AG04450 (cell line): ENCODE data around the gene FBXO31. TPM values are rescaled to one million over a fixed set of nuclear protein-coding genes. Genes with fewer than 3 reads are reported as not detected.

ENCODE experiments used
- CTCF ChIA-PET: fragments of 300-600, 350-600 bp; formaldehyde crosslinking; extraction: SDS; loops from one replicate; lab custom pipeline; 2022; ENCODE audit warnings: antibody characterized with exemption, inconsistent platforms; lab: Charles Lee
- POLR2A ChIA-PET: fragments of 350-600 bp; formaldehyde crosslinking; extraction: SDS; loops from one replicate; lab custom pipeline; 2021; ENCODE audit warnings: antibody characterized with exemption, inconsistent platforms; lab: Yijun Ruan, JAX
- DNase-seq: peaks from one replicate; pipeline ENCODE4 v3.0.0-alpha.2; 2011; ENCODE audit warnings: low read depth, low spot score
- H3K27ac ChIP-seq: one replicate; pipeline ENCODE4 v1.5.1; 2012; ENCODE audit warnings: low read depth, low read length, control low read depth
- H3K27me3 ChIP-seq: one replicate; pipeline ENCODE4 v1.6.0; 2012; ENCODE audit warnings: low read length; ENCODE audit not compliant: control insufficient read depth, insufficient read depth
- H3K4me3 ChIP-seq: 2 replicates; pipeline ENCODE4 v1.5.1; 2011; ENCODE audit warnings: mild to moderate bottlenecking, low read depth, low read length, control low read depth
- H3K9me3 ChIP-seq: 2 replicates; pipeline ENCODE4 v1.5.1; 2012; ENCODE audit warnings: low read length; ENCODE audit not compliant: control insufficient read depth, insufficient read depth
- polyA plus RNA-seq: library from polyadenylated mRNA; depleted of rRNA; stranded (reverse); fragments of >200 nt; gene quantifications from 2 replicates; pipeline ENCODE4 v1.2.3, GENCODE V29; 2011
- TF ChIP-seq, protein P1 (sequence below): IDR thresholded peaks from 2 replicates; pipeline ENCODE4 v1.5.1; 2011; ENCODE audit warnings: low read depth, low read length, control low read depth, inconsistent platforms

FBXO31 gene
- polyA plus RNA-seq, 1 experiment, result 16.3 TPM

DNA sequence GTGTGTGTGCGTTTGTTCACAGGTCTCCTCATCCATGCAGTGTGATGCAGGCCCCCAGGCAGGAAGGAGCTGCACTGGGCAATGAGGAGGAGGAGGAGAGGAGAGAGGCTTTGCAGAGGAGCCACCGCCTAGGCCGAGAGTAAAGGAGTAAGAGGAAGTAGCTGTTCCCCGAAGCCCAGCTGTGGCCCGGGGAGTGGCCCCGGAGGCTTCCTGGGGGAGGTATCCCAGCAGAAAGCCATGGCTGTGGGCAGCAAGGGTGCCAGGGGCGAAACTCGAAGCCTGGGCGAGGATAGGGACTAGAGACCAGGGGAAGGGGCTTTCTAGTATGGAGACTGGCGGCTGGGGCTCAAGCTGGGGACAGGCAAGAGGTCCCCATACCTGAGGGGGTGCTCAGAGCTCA, 78.6 kb downstream of the FBXO31 start:
- H3K4me3 ChIP-seq, result no peak overlapping the region
- POLR2A ChIA-PET, result no interaction called here
- peaks cover 4% of the 10 kb centered on the region for H3K9me3 ChIP-seq
- H3K27ac ChIP-seq, result no peak overlapping the region
- TF ChIP-seq, protein P1, sequence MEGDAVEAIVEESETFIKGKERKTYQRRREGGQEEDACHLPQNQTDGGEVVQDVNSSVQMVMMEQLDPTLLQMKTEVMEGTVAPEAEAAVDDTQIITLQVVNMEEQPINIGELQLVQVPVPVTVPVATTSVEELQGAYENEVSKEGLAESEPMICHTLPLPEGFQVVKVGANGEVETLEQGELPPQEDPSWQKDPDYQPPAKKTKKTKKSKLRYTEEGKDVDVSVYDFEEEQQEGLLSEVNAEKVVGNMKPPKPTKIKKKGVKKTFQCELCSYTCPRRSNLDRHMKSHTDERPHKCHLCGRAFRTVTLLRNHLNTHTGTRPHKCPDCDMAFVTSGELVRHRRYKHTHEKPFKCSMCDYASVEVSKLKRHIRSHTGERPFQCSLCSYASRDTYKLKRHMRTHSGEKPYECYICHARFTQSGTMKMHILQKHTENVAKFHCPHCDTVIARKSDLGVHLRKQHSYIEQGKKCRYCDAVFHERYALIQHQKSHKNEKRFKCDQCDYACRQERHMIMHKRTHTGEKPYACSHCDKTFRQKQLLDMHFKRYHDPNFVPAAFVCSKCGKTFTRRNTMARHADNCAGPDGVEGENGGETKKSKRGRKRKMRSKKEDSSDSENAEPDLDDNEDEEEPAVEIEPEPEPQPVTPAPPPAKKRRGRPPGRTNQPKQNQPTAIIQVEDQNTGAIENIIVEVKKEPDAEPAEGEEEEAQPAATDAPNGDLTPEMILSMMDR, result no peak
- DNase-seq, result no peak
- CTCF ChIA-PET, result no interaction called here
- H3K27me3 ChIP-seq, result no peaks in the 10 kb centered on the region

DNA sequence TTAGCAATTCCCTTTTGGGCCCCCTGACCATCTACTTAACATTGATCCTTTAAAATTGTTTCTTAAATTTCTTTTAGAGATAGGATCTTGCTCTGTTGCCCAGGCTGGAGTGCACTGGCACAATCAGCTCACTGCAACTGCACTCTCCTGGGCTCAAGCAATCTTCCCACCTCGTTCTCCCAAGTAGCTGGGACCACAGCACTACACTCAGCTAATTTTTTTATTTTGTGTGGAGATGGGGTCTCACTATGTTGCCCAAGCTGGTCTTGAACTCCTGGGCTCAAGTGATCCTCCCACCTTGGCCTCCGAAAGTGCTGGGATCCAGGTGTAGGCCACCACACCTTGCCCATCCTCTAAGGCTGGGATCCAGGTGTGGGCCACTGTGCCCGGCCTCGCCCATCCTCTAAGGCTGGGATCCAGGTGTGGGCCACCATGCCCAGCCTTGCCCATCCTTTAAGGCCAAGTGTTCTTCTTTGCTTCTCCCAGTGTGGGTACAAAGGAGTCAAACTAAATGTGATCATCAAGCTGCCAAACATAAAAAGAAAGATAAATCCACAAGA, 79.5 kb downstream of the FBXO31 start:
- TF ChIP-seq, protein P1, result no peak
- H3K4me3 ChIP-seq, result no peak overlapping the region
- POLR2A ChIA-PET, result no interaction called here
- H3K9me3 ChIP-seq, result peaks cover 4% of the 10 kb centered on the region
- DNase-seq, result no peak
- CTCF ChIA-PET, result no interaction called here
- no peak overlapping the region for H3K27ac ChIP-seq
- no peaks in the 10 kb centered on the region for H3K27me3 ChIP-seq

DNA sequence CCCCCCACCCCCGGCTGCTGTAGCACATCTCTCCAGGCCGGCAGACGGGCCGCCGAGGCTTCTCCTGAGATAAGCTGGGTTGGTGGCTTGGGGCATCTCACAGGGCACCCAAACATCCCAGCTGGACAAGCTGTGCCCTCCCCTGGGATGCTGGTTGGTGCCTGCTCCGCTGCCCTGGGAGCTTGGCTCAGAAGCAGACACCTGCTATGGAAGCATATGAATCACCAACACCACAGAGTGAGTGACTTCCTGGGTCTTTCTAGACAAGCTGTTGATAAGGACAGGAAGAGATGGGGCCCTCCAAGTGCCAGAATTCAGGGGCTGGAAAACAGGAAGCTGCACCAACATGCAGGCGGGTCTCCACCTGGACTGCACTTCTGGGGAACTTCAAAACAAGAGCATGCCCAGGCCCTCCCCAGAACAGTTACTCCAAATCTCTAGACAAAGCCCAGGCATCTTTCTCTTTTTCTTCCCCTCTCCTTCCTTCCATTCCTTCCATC, 80.1 kb downstream of the FBXO31 start:
- peaks cover under 1% of the 10 kb centered on the region for H3K9me3 ChIP-seq
- ChIA-PET CTCF (interaction anchor here (1.0 kb wide), 1 partner anchor 25 kb away, joined by 3 read pairs; no protein-coding TSS in a partner anchor), POLR2A (no interaction called here)
- H3K27ac ChIP-seq, result no peak overlapping the region
- DNase-seq, result no peak
- TF ChIP-seq, protein P1, result no peak
- H3K4me3 ChIP-seq, result no peak overlapping the region
- no peaks in the 10 kb centered on the region for H3K27me3 ChIP-seq

DNA sequence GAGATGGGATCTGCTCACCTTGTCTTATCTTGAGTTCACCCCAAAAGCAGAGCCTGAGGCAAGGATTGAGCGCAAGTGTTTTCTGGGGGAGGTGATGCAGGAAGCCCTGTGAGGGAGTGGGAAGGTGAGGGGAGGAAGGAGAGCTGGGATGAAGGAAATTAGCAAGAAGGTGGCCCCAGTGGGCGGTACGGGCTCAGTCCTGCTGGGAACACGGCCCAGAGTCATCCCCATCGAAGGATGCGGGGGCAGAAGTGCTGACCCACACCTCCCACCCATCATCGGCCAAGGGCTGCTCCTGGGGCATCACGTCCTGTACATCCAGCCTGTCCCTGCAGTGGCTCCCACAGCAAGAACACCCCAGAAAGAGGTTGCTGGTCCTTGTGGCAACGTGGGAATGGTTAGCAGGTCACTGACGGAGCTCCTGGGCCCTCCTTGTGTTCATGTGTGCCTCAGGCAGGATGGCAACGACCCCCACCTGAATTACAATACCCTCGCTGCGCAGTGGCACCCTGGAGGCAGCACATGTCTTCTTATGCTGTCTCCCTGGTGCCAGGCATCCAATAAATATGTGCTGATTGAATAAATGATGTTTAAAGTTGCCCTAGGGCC, 84.6 kb downstream of the FBXO31 start:
- no peak overlapping the region for H3K27ac ChIP-seq
- POLR2A ChIA-PET, result no interaction called here
- CTCF ChIA-PET, result interaction anchor here (1.1 to 3.0 kb wide), 5 partner anchors 10 to 735 kb away, joined by 3 to 26 read pairs (median 9); no protein-coding TSS in a partner anchor
- no peaks in the 10 kb centered on the region for H3K27me3 ChIP-seq
- DNase-seq, result no peak
- no peaks in the 10 kb centered on the region; the same call in 1 of the 2 replicates for H3K9me3 ChIP-seq
- TF ChIP-seq, protein P1, result no peak
- no peak overlapping the region for H3K4me3 ChIP-seq

DNA sequence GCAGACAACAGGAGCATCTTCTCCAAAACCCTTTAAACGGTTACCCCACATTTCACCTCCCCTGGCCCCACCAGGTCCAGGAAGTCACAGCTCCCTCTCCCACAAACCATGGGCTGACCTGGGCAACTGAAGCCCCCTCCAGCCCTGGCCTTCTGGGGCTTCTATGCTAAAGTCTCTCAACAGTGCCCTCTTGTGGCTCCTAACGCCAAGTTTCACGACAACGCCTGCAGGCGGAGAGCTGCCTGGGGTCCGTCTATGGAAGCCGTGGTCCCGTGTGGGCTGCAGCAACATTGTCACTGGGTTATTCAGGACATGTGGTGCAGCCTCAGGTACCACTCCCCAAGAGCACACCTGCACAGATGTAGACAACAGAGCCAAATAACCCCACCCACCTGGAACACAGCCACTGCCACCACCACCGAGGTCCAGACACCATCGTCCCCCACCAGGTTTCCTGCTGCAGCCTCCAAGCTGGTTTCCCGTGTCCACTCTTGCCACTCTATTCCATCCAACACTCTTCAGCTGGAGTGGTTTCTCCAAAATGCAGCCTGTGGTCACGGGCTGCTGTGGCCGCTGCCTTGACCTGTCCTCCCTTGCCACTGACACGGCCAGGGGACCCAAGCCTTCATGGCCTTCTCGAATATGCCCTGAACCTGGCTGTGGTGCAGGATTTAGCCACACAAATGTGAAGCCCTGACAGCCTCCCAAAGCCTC, 85.5 kb downstream of the FBXO31 start:
- DNase-seq, result no peak
- Histone ChIP-seq H3K4me3 (no peak overlapping the region), H3K27ac (no peak overlapping the region), H3K27me3 (no peaks in the 10 kb centered on the region), H3K9me3 (no peaks in the 10 kb centered on the region; the same call in 1 of the 2 replicates)
- CTCF ChIA-PET, result interaction anchor here (0.6 to 3.0 kb wide), 18 partner anchors 8 to 734 kb away, joined by 3 to 26 read pairs (median 4); no protein-coding TSS in a partner anchor
- TF ChIP-seq, protein P1, result peak; percentile 64
- POLR2A ChIA-PET, result interaction anchor here (0.7 kb wide), 1 partner anchor 532 kb away, joined by 3 read pairs; no protein-coding TSS in a partner anchor
